ENCODE results near the gene EQTN. TPM values are rescaled to one million over a fixed set of nuclear protein-coding genes. Genes with fewer than 3 reads are reported as not detected.

Gene EQTN
- total and polyA plus RNA-seq, 9 donors, result 0.23 to 2.3 (median 0.99) TPM; not detected in 1

- Histone ChIP-seq H3K4me3 (no peak overlapping the region), H3K27ac (no peak overlapping the region), H3K9me3 (no peaks in the 10 kb centered on the region), H3K27me3 (no peaks in the 10 kb centered on the region), H3K36me3 (no peaks in the 10 kb centered on the region), H3K4me1 (ENCODE audit: insufficient read depth) (no peaks in the 10 kb centered on the region)
- WGBS, 3 donors, result 25 to 34% (median 26%) methylated on average over 5 to 6 of the region's 6 CpGs
- no peak for TF ChIP-seq EP300 (IDR thresholded peaks at IDR 0.05)
- TF ChIP-seq POLR2A (IDR thresholded peaks at IDR 0.05), result no peak
- no peak for TF ChIP-seq CTCF (IDR thresholded peaks at IDR 0.05)
- DNase-seq, result peak in 1 of 5 donors; percentile 23
- intact Hi-C loops (cut with DNase I), result no loop called here
Observed at GRCh38 chr9:27303219-27303618, 6.3 kb upstream of the EQTN start.

- no peak for TF ChIP-seq EP300 (IDR thresholded peaks at IDR 0.05)
- TF ChIP-seq POLR2A (IDR thresholded peaks at IDR 0.05), result no peak
- Histone ChIP-seq H3K27me3 (no peaks in the 10 kb centered on the region), H3K4me3 (no peak overlapping the region), H3K4me1 (ENCODE audit: insufficient read depth) (no peaks in the 10 kb centered on the region), H3K36me3 (no peaks in the 10 kb centered on the region), H3K9me3 (no peaks in the 10 kb centered on the region), H3K27ac (no peak overlapping the region)
- WGBS, 3 donors, result 25 to 37% (median 27%) methylated on average over 2 of the region's 2 CpGs
- intact Hi-C loops (cut with DNase I), result no loop called here
- no peak for DNase-seq
Observed at GRCh38 chr9:27293996-27294395, 3.0 kb downstream of the EQTN start.

- Histone ChIP-seq H3K27me3 (no peaks in the 10 kb centered on the region), H3K36me3 (no peaks in the 10 kb centered on the region), H3K4me1 (ENCODE audit: insufficient read depth) (no peaks in the 10 kb centered on the region), H3K4me3 (no peak overlapping the region), H3K27ac (no peak overlapping the region), H3K9me3 (no peaks in the 10 kb centered on the region)
- WGBS, 3 donors, result 47 to 70% (median 63%) methylated on average over 7 of the region's 7 CpGs
- TF ChIP-seq POLR2A (IDR thresholded peaks at IDR 0.05) (no peak), EP300 (IDR thresholded peaks at IDR 0.05) (no peak), CTCF (IDR thresholded peaks at IDR 0.05) (no peak)
- DNase-seq, result no peak
- intact Hi-C loops (cut with DNase I), result no loop called here
Observed at GRCh38 chr9:27292659-27293405, 4.1 kb downstream of the EQTN start.

GRCh38 chr9:27291292-27291691 is 5.7 kb downstream of the EQTN start:
- Histone ChIP-seq H3K36me3 (no peaks in the 10 kb centered on the region), H3K27me3 (no peaks in the 10 kb centered on the region), H3K4me3 (no peak overlapping the region), H3K4me1 (ENCODE audit: insufficient read depth) (no peaks in the 10 kb centered on the region), H3K27ac (no peak overlapping the region), H3K9me3 (no peaks in the 10 kb centered on the region)
- WGBS, 3 donors, result 92 to 94% (median 93%) methylated on average over 8 of the region's 8 CpGs
- no peak for TF ChIP-seq CTCF (IDR thresholded peaks at IDR 0.05)
- TF ChIP-seq POLR2A (IDR thresholded peaks at IDR 0.05), result no peak
- TF ChIP-seq EP300 (IDR thresholded peaks at IDR 0.05), result no peak
- DNase-seq, result no peak
- intact Hi-C loops (cut with DNase I), result no loop called here

- Histone ChIP-seq H3K36me3 (no peaks in the 10 kb centered on the region), H3K27ac (no peak overlapping the region), H3K27me3 (no peaks in the 10 kb centered on the region), H3K4me1 (ENCODE audit: insufficient read depth) (no peaks in the 10 kb centered on the region), H3K9me3 (no peaks in the 10 kb centered on the region), H3K4me3 (no peak overlapping the region)
- intact Hi-C loops (cut with DNase I), result no loop called here
- no peak for TF ChIP-seq CTCF (IDR thresholded peaks at IDR 0.05)
- no peak for TF ChIP-seq POLR2A (IDR thresholded peaks at IDR 0.05)
- TF ChIP-seq EP300 (IDR thresholded peaks at IDR 0.05), result no peak
- WGBS, 3 donors, result 88 to 92% (median 89%) methylated on average over 7 of the region's 7 CpGs
- DNase-seq, result no peak
Observed at GRCh38 chr9:27282269-27282668, 14.7 kb downstream of the EQTN start.

Data from ovary (tissue), 9 donors.